GM12878 (cell line): ENCODE results near the gene CLIP3. TPM values are rescaled to one million over a fixed set of nuclear protein-coding genes. Genes with fewer than 3 reads are reported as not detected.

Experiments used
- CHD2 ChIP-seq: IDR thresholded peaks from 2 replicates; pipeline ENCODE4 v1.6.1; 2011; ENCODE audit warnings: low read depth, low read length, improper control_type of control experiment, borderline replicate concordance
- EP300 ChIP-seq, 2 experiments: fragments of 150-350 bp in 1 of 2; IDR thresholded peaks; 2 replicates each; pipeline ENCODE4 v1.6.1; 2011 to 2012; ENCODE audit warnings: low read depth in 2 of 2, low read length in 2 of 2, borderline replicate concordance in 1 of 2, improper control_type of control experiment in 1 of 2, inconsistent platforms in 1 of 2; ENCODE audit not compliant: control insufficient read depth in 1 of 2
- RAD51 ChIP-seq: fragments of 450-650 bp; IDR thresholded peaks from 2 replicates; pipeline ENCODE4 v1.6.1; 2016; ENCODE audit warnings: moderate library complexity, mild to moderate bottlenecking, inconsistent platforms
- polyA plus RNA-seq, 11 experiments: library from polyadenylated mRNA; depleted of rRNA in 4 of 11; unstranded in 6 of 11; stranded (reverse) in 5 of 11; fragments of >200 nt; fragmentation: Nextera tagmentation in 4 of 11; fragmentation: Illumina TruSeq in 1 of 11; extraction: Ambion mirVana in 4 of 11; extraction: Trizol in 1 of 11; gene quantifications; 1 replicate in 1 of 11; 2 replicates in 10 of 11; pipeline versions ENCODE4 v1.2.1 to v1.2.3, GENCODE V29; 2011 to 2016; ENCODE audit warnings: inconsistent platforms in 2 of 11, missing spikeins in 2 of 11, low read depth in 1 of 11
- total RNA-seq, 4 experiments: library from RNA; depleted of rRNA in 3 of 4; stranded (reverse); fragments of >200 nt in 3 of 4; fragmentation: Illumina TruSeq in 1 of 4; extraction: Trizol in 1 of 4; gene quantifications; 2 replicates each; pipeline versions ENCODE4 v1.2.1 to v1.2.3, GENCODE V29; 2013 to 2021
- TF ChIP-seq, protein P1 (sequence below): fragments of 450-650 bp; IDR thresholded peaks from 2 replicates; pipeline ENCODE4 v1.6.1; 2017; ENCODE audit warnings: mild to moderate bottlenecking, moderate library complexity
- TF ChIP-seq, protein P2 (sequence below): IDR thresholded peaks from 2 replicates; pipeline ENCODE4 v1.6.1; 2012; ENCODE audit warnings: improper control_type of control experiment, low read depth, low read length; ENCODE audit not compliant: insufficient replicate concordance
- TF ChIP-seq, protein P3 (sequence below): fragments of 450-650 bp; formaldehyde crosslinking; IDR thresholded peaks from 2 replicates; pipeline ENCODE4 v1.4.0; 2020; ENCODE audit warnings: mild to moderate bottlenecking, moderate library complexity
- TF ChIP-seq, protein P4 (sequence below): fragments of 450-650 bp; IDR thresholded peaks from 2 replicates; pipeline ENCODE4 v1.6.1; 2017; ENCODE audit warnings: mild to moderate bottlenecking, moderate library complexity

The CLIP3 gene
- total and polyA plus RNA-seq, 10 of the 15 experiments (the other 5 are each of a cell fraction or from before 2014, with no cell fraction given) = 0.09 to 2.7 (median 0.45) TPM; not detected in 1

DNA sequence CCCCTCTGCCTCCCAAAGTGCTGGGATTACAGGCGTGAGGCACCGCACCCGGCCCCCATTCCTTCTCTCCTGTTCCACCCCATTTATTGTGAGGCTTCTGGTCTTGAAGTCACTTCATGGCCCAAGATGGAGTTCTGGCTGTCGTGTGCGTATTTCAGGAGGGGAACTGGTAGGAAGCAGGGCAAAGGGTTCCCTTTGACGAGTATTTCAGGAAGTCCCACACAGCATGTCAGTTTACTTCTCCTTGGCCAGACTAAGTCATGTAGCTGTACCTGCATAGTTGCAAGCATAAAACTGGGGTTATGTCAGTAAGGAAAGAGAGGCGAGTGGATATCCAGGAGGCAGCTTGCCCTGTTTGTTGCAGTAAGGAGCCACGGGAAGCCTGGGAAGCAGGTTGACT is 32.2 kb upstream of the CLIP3 start (continued):
- TF ChIP-seq, protein P1, sequence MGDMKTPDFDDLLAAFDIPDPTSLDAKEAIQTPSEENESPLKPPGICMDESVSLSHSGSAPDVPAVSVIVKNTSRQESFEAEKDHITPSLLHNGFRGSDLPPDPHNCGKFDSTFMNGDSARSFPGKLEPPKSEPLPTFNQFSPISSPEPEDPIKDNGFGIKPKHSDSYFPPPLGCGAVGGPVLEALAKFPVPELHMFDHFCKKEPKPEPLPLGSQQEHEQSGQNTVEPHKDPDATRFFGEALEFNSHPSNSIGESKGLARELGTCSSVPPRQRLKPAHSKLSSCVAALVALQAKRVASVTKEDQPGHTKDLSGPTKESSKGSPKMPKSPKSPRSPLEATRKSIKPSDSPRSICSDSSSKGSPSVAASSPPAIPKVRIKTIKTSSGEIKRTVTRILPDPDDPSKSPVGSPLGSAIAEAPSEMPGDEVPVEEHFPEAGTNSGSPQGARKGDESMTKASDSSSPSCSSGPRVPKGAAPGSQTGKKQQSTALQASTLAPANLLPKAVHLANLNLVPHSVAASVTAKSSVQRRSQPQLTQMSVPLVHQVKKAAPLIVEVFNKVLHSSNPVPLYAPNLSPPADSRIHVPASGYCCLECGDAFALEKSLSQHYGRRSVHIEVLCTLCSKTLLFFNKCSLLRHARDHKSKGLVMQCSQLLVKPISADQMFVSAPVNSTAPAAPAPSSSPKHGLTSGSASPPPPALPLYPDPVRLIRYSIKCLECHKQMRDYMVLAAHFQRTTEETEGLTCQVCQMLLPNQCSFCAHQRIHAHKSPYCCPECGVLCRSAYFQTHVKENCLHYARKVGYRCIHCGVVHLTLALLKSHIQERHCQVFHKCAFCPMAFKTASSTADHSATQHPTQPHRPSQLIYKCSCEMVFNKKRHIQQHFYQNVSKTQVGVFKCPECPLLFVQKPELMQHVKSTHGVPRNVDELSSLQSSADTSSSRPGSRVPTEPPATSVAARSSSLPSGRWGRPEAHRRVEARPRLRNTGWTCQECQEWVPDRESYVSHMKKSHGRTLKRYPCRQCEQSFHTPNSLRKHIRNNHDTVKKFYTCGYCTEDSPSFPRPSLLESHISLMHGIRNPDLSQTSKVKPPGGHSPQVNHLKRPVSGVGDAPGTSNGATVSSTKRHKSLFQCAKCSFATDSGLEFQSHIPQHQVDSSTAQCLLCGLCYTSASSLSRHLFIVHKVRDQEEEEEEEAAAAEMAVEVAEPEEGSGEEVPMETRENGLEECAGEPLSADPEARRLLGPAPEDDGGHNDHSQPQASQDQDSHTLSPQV = no peak
- TF ChIP-seq CHD2 (no peak), EP300 (IDR thresholded peaks at IDR 0.05; ENCODE audit: borderline replicate concordance in 1 of 2, control insufficient read depth in 1 of 2, low read depth in 2 of 2, low read length in 2 of 2) (no peak), RAD51 (no peak)
- TF ChIP-seq, protein P2, sequence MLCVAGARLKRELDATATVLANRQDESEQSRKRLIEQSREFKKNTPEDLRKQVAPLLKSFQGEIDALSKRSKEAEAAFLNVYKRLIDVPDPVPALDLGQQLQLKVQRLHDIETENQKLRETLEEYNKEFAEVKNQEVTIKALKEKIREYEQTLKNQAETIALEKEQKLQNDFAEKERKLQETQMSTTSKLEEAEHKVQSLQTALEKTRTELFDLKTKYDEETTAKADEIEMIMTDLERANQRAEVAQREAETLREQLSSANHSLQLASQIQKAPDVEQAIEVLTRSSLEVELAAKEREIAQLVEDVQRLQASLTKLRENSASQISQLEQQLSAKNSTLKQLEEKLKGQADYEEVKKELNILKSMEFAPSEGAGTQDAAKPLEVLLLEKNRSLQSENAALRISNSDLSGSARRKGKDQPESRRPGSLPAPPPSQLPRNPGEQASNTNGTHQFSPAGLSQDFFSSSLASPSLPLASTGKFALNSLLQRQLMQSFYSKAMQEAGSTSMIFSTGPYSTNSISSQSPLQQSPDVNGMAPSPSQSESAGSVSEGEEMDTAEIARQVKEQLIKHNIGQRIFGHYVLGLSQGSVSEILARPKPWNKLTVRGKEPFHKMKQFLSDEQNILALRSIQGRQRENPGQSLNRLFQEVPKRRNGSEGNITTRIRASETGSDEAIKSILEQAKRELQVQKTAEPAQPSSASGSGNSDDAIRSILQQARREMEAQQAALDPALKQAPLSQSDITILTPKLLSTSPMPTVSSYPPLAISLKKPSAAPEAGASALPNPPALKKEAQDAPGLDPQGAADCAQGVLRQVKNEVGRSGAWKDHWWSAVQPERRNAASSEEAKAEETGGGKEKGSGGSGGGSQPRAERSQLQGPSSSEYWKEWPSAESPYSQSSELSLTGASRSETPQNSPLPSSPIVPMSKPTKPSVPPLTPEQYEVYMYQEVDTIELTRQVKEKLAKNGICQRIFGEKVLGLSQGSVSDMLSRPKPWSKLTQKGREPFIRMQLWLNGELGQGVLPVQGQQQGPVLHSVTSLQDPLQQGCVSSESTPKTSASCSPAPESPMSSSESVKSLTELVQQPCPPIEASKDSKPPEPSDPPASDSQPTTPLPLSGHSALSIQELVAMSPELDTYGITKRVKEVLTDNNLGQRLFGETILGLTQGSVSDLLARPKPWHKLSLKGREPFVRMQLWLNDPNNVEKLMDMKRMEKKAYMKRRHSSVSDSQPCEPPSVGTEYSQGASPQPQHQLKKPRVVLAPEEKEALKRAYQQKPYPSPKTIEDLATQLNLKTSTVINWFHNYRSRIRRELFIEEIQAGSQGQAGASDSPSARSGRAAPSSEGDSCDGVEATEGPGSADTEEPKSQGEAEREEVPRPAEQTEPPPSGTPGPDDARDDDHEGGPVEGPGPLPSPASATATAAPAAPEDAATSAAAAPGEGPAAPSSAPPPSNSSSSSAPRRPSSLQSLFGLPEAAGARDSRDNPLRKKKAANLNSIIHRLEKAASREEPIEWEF = no peak
- TF ChIP-seq, protein P3, sequence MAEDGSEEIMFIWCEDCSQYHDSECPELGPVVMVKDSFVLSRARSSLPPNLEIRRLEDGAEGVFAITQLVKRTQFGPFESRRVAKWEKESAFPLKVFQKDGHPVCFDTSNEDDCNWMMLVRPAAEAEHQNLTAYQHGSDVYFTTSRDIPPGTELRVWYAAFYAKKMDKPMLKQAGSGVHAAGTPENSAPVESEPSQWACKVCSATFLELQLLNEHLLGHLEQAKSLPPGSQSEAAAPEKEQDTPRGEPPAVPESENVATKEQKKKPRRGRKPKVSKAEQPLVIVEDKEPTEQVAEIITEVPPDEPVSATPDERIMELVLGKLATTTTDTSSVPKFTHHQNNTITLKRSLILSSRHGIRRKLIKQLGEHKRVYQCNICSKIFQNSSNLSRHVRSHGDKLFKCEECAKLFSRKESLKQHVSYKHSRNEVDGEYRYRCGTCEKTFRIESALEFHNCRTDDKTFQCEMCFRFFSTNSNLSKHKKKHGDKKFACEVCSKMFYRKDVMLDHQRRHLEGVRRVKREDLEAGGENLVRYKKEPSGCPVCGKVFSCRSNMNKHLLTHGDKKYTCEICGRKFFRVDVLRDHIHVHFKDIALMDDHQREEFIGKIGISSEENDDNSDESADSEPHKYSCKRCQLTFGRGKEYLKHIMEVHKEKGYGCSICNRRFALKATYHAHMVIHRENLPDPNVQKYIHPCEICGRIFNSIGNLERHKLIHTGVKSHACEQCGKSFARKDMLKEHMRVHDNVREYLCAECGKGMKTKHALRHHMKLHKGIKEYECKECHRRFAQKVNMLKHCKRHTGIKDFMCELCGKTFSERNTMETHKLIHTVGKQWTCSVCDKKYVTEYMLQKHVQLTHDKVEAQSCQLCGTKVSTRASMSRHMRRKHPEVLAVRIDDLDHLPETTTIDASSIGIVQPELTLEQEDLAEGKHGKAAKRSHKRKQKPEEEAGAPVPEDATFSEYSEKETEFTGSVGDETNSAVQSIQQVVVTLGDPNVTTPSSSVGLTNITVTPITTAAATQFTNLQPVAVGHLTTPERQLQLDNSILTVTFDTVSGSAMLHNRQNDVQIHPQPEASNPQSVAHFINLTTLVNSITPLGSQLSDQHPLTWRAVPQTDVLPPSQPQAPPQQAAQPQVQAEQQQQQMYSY (CRISPR knock-in tag) = no peak
- TF ChIP-seq, protein P4, sequence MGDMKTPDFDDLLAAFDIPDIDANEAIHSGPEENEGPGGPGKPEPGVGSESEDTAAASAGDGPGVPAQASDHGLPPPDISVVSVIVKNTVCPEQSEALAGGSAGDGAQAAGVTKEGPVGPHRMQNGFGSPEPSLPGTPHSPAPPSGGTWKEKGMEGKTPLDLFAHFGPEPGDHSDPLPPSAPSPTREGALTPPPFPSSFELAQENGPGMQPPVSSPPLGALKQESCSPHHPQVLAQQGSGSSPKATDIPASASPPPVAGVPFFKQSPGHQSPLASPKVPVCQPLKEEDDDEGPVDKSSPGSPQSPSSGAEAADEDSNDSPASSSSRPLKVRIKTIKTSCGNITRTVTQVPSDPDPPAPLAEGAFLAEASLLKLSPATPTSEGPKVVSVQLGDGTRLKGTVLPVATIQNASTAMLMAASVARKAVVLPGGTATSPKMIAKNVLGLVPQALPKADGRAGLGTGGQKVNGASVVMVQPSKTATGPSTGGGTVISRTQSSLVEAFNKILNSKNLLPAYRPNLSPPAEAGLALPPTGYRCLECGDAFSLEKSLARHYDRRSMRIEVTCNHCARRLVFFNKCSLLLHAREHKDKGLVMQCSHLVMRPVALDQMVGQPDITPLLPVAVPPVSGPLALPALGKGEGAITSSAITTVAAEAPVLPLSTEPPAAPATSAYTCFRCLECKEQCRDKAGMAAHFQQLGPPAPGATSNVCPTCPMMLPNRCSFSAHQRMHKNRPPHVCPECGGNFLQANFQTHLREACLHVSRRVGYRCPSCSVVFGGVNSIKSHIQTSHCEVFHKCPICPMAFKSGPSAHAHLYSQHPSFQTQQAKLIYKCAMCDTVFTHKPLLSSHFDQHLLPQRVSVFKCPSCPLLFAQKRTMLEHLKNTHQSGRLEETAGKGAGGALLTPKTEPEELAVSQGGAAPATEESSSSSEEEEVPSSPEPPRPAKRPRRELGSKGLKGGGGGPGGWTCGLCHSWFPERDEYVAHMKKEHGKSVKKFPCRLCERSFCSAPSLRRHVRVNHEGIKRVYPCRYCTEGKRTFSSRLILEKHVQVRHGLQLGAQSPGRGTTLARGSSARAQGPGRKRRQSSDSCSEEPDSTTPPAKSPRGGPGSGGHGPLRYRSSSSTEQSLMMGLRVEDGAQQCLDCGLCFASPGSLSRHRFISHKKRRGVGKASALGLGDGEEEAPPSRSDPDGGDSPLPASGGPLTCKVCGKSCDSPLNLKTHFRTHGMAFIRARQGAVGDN = no peak
